ENCODE results near the gene SCLY.

- no peak for TF ChIP-seq CTCF (IDR thresholded peaks at IDR 0.05)
- no peak for TF ChIP-seq POLR2AphosphoS5 (IDR thresholded peaks at IDR 0.05; ENCODE audit: insufficient read depth in 1 of 2, low read depth in 1 of 2)
Observed at GRCh38 chr2:238082151-238082550, 21.4 kb downstream of the SCLY start.

All from vagina (tissue), 2 donors.